GM12878 (cell line): ENCODE measurements around the gene KIAA1671.

Experiments used
- ATF3 ChIP-seq: IDR thresholded peaks from 2 replicates; pipeline ENCODE4 v1.6.1; 2011; ENCODE audit warnings: low read depth, mild to moderate bottlenecking, low read length, moderate library complexity, borderline replicate concordance; ENCODE audit errors: extremely low read depth
- ESRRA ChIP-seq: IDR thresholded peaks from 2 replicates; pipeline ENCODE4 v1.6.1; 2012; ENCODE audit warnings: mild to moderate bottlenecking, low read length, improper control_type of control experiment
- HDAC2 ChIP-seq: fragments of 200-600 bp; sonication (generic); IDR thresholded peaks from 2 replicates; pipeline ENCODE4 v1.6.1; 2017
- NR2C2 ChIP-seq: IDR thresholded peaks from 2 replicates; pipeline ENCODE4 v1.6.1; 2011; ENCODE audit warnings: borderline replicate concordance, low read depth; ENCODE audit not compliant: control insufficient read depth, insufficient read length
- USF2 ChIP-seq: IDR thresholded peaks from 2 replicates; pipeline ENCODE4 v1.6.1; 2011; ENCODE audit warnings: low read depth, low read length, improper control_type of control experiment, borderline replicate concordance

- TF ChIP-seq USF2 (no peak), NR2C2 (no peak), ESRRA (no peak), HDAC2 (no peak), ATF3 (no peak)
These were observed 61.1 kb downstream of the KIAA1671 start for GRCh38 chr22:25013607-25014006.
